Measurements from ENCODE around the gene PGM2L1. TPM values are rescaled to one million over a fixed set of nuclear protein-coding genes. Genes with fewer than 3 reads are reported as not detected.
A peak's percentile ranks its signal among the peaks of the same experiment; 100 is the strongest.

The PGM2L1 gene
- total RNA-seq = 1 to 10 TPM; 3.6 to 4.3 TPM

GRCh38 chr11:74398244-74399159 is at the start of gene PGM2L1:
Gene PGM2L1, minus strand, starts transcription at chr11:74398433. Its CDS starts 272 bp downstream, at chr11:74398161.
- no peaks in the 10 kb centered on the region for H3K9me3 ChIP-seq
- H3K36me3 ChIP-seq = no peaks in the 10 kb centered on the region
- no peaks in the 10 kb centered on the region for H3K27me3 ChIP-seq (replicated peaks; ENCODE audit: insufficient read depth)
- H3K4me3 ChIP-seq = peak within 1 kb of the TSS; percentile 75 to 90
- peak within 1 kb of the TSS; percentile 88 to 91 for H3K27ac ChIP-seq
- peak; percentile 85 for TF ChIP-seq POLR2AphosphoS5 (IDR thresholded peaks at IDR 0.05)
- TF ChIP-seq POLR2A (IDR thresholded peaks at IDR 0.05) = peak; percentile 78
- peak in 2 of 4 experiments; percentile 6 to 20 for TF ChIP-seq CTCF (IDR thresholded peaks at IDR 0.05)
- WGBS = under 1% methylated on average over 69 of the region's 71 CpGs
- H3K4me1 ChIP-seq (replicated peaks) = no peaks in the 10 kb centered on the region
- intact Hi-C loops (cut with DNase I) = loop anchor here (5.0 kb wide), 1 partner anchor 141 kb away; no protein-coding TSS in a partner anchor
- DNase-seq (ENCODE audit: low spot score) = peak; percentile 95

GRCh38 chr11:74447720-74448119 is 49.5 kb upstream of the PGM2L1 start:
- H3K27ac ChIP-seq = no peak overlapping the region
- DNase-seq (ENCODE audit: low spot score) = no peak
- TF ChIP-seq POLR2A (IDR thresholded peaks at IDR 0.05) (no peak), POLR2AphosphoS5 (IDR thresholded peaks at IDR 0.05) (peak; percentile 71), CTCF (IDR thresholded peaks at IDR 0.05) (no peak)
- intact Hi-C loops (cut with DNase I) = loop anchor here (2.0 to 5.0 kb wide), 4 partner anchors 59 to 483 kb away; no protein-coding TSS in a partner anchor
- no peaks in the 10 kb centered on the region for H3K36me3 ChIP-seq
- no peaks in the 10 kb centered on the region for H3K27me3 ChIP-seq (replicated peaks; ENCODE audit: insufficient read depth)
- peaks cover 13% of the 10 kb centered on the region for H3K4me1 ChIP-seq (replicated peaks)
- no peak overlapping the region for H3K4me3 ChIP-seq
- H3K9me3 ChIP-seq = no peaks in the 10 kb centered on the region

DNA sequence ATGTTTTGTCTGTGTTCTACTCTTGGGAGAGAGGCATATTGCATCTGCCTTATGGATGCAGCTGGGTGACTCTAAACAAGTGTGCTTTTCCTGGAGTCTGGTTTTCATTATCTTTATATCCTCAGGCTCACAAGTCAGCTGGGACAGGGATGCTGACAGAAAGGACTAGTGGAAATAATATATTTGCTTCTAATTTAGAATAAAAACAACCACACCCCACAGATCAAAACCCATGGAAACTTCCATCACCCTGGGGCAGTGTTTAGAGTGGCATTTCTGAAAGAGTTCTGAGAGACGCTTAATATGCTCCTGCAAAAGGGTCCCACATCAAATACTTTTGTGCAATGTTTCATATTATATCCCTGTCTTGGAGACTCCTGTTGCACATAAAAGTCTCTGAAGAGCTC is 48.3 kb upstream of the PGM2L1 start:
- Histone ChIP-seq H3K36me3 (no peaks in the 10 kb centered on the region), H3K9me3 (no peaks in the 10 kb centered on the region), H3K27ac (no peak overlapping the region), H3K27me3 (replicated peaks; ENCODE audit: insufficient read depth) (no peaks in the 10 kb centered on the region), H3K4me3 (no peak overlapping the region), H3K4me1 (replicated peaks) (peaks cover 20% of the 10 kb centered on the region)
- WGBS = 92% methylated on average over 1 of the region's 1 CpG
- no peak for DNase-seq (ENCODE audit: low spot score)
- intact Hi-C loops (cut with DNase I) = loop anchor here (5.0 kb wide), 1 partner anchor 124 kb away; no protein-coding TSS in a partner anchor
- TF ChIP-seq POLR2AphosphoS5 (IDR thresholded peaks at IDR 0.05) (no peak), CTCF (IDR thresholded peaks at IDR 0.05) (no peak), POLR2A (IDR thresholded peaks at IDR 0.05) (no peak)

GRCh38 chr11:74444173-74444826 is 46.1 kb upstream of the PGM2L1 start:
- Histone ChIP-seq H3K4me3 (no peak overlapping the region), H3K27me3 (replicated peaks; ENCODE audit: insufficient read depth) (no peaks in the 10 kb centered on the region), H3K36me3 (no peaks in the 10 kb centered on the region), H3K27ac (no peak overlapping the region), H3K9me3 (no peaks in the 10 kb centered on the region), H3K4me1 (replicated peaks) (peaks cover 20% of the 10 kb centered on the region)
- intact Hi-C loops (cut with DNase I) = no loop called here
- no peak for DNase-seq (ENCODE audit: low spot score)
- no peak for TF ChIP-seq POLR2A (IDR thresholded peaks at IDR 0.05)
- 65% methylated on average over 9 of the region's 9 CpGs for WGBS

GRCh38 chr11:74443071-74443864 is 45.0 kb upstream of the PGM2L1 start:
- Histone ChIP-seq H3K4me3 (no peak overlapping the region), H3K4me1 (replicated peaks) (peaks cover 16% of the 10 kb centered on the region), H3K9me3 (no peaks in the 10 kb centered on the region), H3K27me3 (replicated peaks; ENCODE audit: insufficient read depth) (no peaks in the 10 kb centered on the region), H3K27ac (peak overlapping the region; percentile 16 to 24), H3K36me3 (no peaks in the 10 kb centered on the region)
- TF ChIP-seq CTCF (IDR thresholded peaks at IDR 0.05) (peak in 3 of 4 experiments; percentile 35 to 65 (median 62)), POLR2AphosphoS5 (IDR thresholded peaks at IDR 0.05) (no peak)
- WGBS = 14% methylated on average over 8 of the region's 8 CpGs
- peak; percentile 85 for DNase-seq (ENCODE audit: low spot score)
- intact Hi-C loops (cut with DNase I) = no loop called here

Data from prostate gland (tissue), 2 donors.